ENCODE results near the gene PSAP. TPM values are rescaled to one million over a fixed set of nuclear protein-coding genes. Genes with fewer than 3 reads are reported as not detected.

PSAP gene
- polyA plus RNA-seq, 2 of the 4 experiments (the other 2 are of a cell fraction), result 690 to 1,519 TPM

- TF ChIP-seq ESRRA (IDR thresholded peaks at IDR 0.05; ENCODE audit: borderline replicate concordance, low read length) (no peak), SMC3 (IDR thresholded peaks at IDR 0.05) (peak; percentile 34; the same call in 1 of the 3 replicates), HOXB5 (CRISPR knock-in tag; IDR thresholded peaks at IDR 0.05) (peak; percentile 52; the same call in 1 of the 2 replicates), MAX (IDR thresholded peaks at IDR 0.05) (peak; percentile 89), NPAS2 (CRISPR knock-in tag; IDR thresholded peaks at IDR 0.05; ENCODE audit: borderline replicate concordance) (no peak), CHD2 (IDR thresholded peaks at IDR 0.05; ENCODE audit: low read length, partially characterized antibody) (no peak), CHD4 (IDR thresholded peaks at IDR 0.05; ENCODE audit: borderline replicate concordance) (no peak), ZC3H11A (IDR thresholded peaks at IDR 0.05) (no peak), TFCP2L1 (CRISPR knock-in tag; IDR thresholded peaks at IDR 0.05) (no peak), HES2 (IDR thresholded peaks at IDR 0.05) (0 out of 2 replicates have a peak, but pooled peaks have one; percentile 20), POLR2AphosphoS2 (conservative IDR thresholded peaks at IDR 0.05; ENCODE audit: low read length) (no peak), HOXA7 (CRISPR knock-in tag; IDR thresholded peaks at IDR 0.05) (0 out of 2 replicates have a peak, but pooled peaks have one; percentile 69), NFE2L2 (conservative IDR thresholded peaks at IDR 0.05; ENCODE audit: low read length) (peak; percentile 91), TP53 (CRISPR knock-in tag; IDR thresholded peaks at IDR 0.05) (no peak), ZSCAN20 (CRISPR knock-in tag; IDR thresholded peaks at IDR 0.05) (peak; percentile 34; the same call in 1 of the 2 replicates), EHMT2 (IDR thresholded peaks at IDR 0.05; ENCODE audit: low read depth) (no peak), CBX2 (IDR thresholded peaks at IDR 0.05; ENCODE audit: borderline replicate concordance, low read depth) (no peak), EHF (CRISPR knock-in tag; IDR thresholded peaks at IDR 0.05) (peak; percentile 60; the same call in 1 of the 2 replicates), POLR2A (IDR thresholded peaks at IDR 0.05; ENCODE audit: low read length) (no peak; the same call in 1 of the 2 replicates), RCOR1 (IDR thresholded peaks at IDR 0.05; ENCODE audit: low read depth, low read length) (no peak), CBX8 (IDR thresholded peaks at IDR 0.05) (no peak), HDAC2 (IDR thresholded peaks at IDR 0.05) (no peak), HMGXB4 (CRISPR knock-in tag; IDR thresholded peaks at IDR 0.05; ENCODE audit: borderline replicate concordance) (no peak), ZNF302 (CRISPR knock-in tag; IDR thresholded peaks at IDR 0.05) (0 out of 2 replicates have a peak, but pooled peaks have one; percentile 9), ATOH8 (CRISPR knock-in tag; IDR thresholded peaks at IDR 0.05; ENCODE audit: low read depth) (peak; percentile 52; the same call in 1 of the 2 replicates), BCL3 (IDR thresholded peaks at IDR 0.05) (peak; percentile 68; the same call in 1 of the 3 replicates), JUNB (IDR thresholded peaks at IDR 0.05) (peak; percentile 94), RNF2 (IDR thresholded peaks at IDR 0.05; ENCODE audit: borderline replicate concordance, low read depth) (no peak), RAD21 (conservative IDR thresholded peaks at IDR 0.05 in 1 of 2, IDR thresholded peaks at IDR 0.05 in 1 of 2) (peak; percentile 10 to 50; a peak in 4 of 5 replicates), KDM5A (IDR thresholded peaks at IDR 0.05) (no peak), RFX5 (IDR thresholded peaks at IDR 0.05) (peak; percentile 57; the same call in 1 of the 2 replicates), HEYL (CRISPR knock-in tag; IDR thresholded peaks at IDR 0.05) (peak; percentile 24; the same call in 1 of the 2 replicates), JUN (IDR thresholded peaks at IDR 0.05) (peak; percentile 87 to 94; a peak in 4 of 5 replicates), GATA3 (IDR thresholded peaks at IDR 0.05; ENCODE audit: borderline replicate concordance) (peak; percentile 67; the same call in 1 of the 2 replicates), SREBF2 (IDR thresholded peaks at IDR 0.05) (no peak)
- TF ChIP-seq, protein P1, sequence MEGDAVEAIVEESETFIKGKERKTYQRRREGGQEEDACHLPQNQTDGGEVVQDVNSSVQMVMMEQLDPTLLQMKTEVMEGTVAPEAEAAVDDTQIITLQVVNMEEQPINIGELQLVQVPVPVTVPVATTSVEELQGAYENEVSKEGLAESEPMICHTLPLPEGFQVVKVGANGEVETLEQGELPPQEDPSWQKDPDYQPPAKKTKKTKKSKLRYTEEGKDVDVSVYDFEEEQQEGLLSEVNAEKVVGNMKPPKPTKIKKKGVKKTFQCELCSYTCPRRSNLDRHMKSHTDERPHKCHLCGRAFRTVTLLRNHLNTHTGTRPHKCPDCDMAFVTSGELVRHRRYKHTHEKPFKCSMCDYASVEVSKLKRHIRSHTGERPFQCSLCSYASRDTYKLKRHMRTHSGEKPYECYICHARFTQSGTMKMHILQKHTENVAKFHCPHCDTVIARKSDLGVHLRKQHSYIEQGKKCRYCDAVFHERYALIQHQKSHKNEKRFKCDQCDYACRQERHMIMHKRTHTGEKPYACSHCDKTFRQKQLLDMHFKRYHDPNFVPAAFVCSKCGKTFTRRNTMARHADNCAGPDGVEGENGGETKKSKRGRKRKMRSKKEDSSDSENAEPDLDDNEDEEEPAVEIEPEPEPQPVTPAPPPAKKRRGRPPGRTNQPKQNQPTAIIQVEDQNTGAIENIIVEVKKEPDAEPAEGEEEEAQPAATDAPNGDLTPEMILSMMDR (IDR thresholded peaks at IDR 0.05), result no peak
- TF ChIP-seq, protein P2, sequence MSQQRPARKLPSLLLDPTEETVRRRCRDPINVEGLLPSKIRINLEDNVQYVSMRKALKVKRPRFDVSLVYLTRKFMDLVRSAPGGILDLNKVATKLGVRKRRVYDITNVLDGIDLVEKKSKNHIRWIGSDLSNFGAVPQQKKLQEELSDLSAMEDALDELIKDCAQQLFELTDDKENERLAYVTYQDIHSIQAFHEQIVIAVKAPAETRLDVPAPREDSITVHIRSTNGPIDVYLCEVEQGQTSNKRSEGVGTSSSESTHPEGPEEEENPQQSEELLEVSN (IDR thresholded peaks at IDR 0.05; ENCODE audit: borderline replicate concordance, low read depth), result no peak
These were observed 9.4 kb upstream of the PSAP start (continued) for GRCh38 chr10:71860243-71861029.
